ENCODE results near the gene EPN2.

- TF ChIP-seq, protein P1, sequence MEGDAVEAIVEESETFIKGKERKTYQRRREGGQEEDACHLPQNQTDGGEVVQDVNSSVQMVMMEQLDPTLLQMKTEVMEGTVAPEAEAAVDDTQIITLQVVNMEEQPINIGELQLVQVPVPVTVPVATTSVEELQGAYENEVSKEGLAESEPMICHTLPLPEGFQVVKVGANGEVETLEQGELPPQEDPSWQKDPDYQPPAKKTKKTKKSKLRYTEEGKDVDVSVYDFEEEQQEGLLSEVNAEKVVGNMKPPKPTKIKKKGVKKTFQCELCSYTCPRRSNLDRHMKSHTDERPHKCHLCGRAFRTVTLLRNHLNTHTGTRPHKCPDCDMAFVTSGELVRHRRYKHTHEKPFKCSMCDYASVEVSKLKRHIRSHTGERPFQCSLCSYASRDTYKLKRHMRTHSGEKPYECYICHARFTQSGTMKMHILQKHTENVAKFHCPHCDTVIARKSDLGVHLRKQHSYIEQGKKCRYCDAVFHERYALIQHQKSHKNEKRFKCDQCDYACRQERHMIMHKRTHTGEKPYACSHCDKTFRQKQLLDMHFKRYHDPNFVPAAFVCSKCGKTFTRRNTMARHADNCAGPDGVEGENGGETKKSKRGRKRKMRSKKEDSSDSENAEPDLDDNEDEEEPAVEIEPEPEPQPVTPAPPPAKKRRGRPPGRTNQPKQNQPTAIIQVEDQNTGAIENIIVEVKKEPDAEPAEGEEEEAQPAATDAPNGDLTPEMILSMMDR (conservative IDR thresholded peaks at IDR 0.05), result no peak
- TF ChIP-seq EZH2 (IDR thresholded peaks at IDR 0.05; ENCODE audit: low read depth), result no peak
Measured at GRCh38 chr17:19255279-19255678, 18.1 kb downstream of the EPN2 start.

Measured in PC-9 (cell line).